Endothelial cell of umbilical vein (primary cell): ENCODE measurements around the gene PLPP3.

Source experiments
- EZH2 ChIP-seq: IDR thresholded peaks from 2 replicates; pipeline ENCODE4 v1.6.1; 2012; ENCODE audit warnings: borderline replicate concordance, low read depth, mild to moderate bottlenecking, moderate library complexity, low read length, inconsistent platforms; ENCODE audit not compliant: severe bottlenecking
- FOS ChIP-seq: IDR thresholded peaks from 2 replicates; pipeline ENCODE4 v1.6.1; 2011; ENCODE audit warnings: mild to moderate bottlenecking, low read length, moderate library complexity, borderline replicate concordance; ENCODE audit not compliant: insufficient read depth
- GATA2 ChIP-seq: IDR thresholded peaks from 2 replicates; pipeline ENCODE4 v1.7.0; 2011; ENCODE audit warnings: low read depth, mild to moderate bottlenecking, moderate library complexity, mixed read lengths, low read length; ENCODE audit not compliant: insufficient read length, insufficient read depth
- JUN ChIP-seq: IDR thresholded peaks from 2 replicates; pipeline ENCODE4 v1.6.1; 2011; ENCODE audit warnings: borderline replicate concordance, low read depth; ENCODE audit not compliant: insufficient read length, insufficient read depth
- MYC ChIP-seq: IDR thresholded peaks from one replicate; pipeline ENCODE4 v1.6.1; 2011; ENCODE audit warnings: mild to moderate bottlenecking, low read depth, low read length
- POLR2A ChIP-seq: IDR thresholded peaks from 2 replicates; pipeline ENCODE4 v1.6.1; 2012; ENCODE audit warnings: low read depth, mild to moderate bottlenecking, control low read depth, low read length
- POLR2AphosphoS5 ChIP-seq: IDR thresholded peaks from 2 replicates; pipeline ENCODE4 v1.6.1; 2012; ENCODE audit warnings: low read depth, mild to moderate bottlenecking, control low read depth, low read length, moderate library complexity; ENCODE audit not compliant: insufficient read depth
- TF ChIP-seq, protein P1 (sequence below), 2 donors: IDR thresholded peaks; 1 replicate in 1 of 2; 2 replicates in 1 of 2; pipeline ENCODE4 v1.5.1; 2011; ENCODE audit warnings: low read length in 2 of 2, mild to moderate bottlenecking in 2 of 2, moderate library complexity in 2 of 2, control low read depth in 1 of 2, inconsistent platforms in 1 of 2, low read depth in 1 of 2; ENCODE audit not compliant: insufficient read depth in 1 of 2; ENCODE audit errors: extremely low read depth in 1 of 2
- TF ChIP-seq, protein P2 (sequence below): IDR thresholded peaks from 2 replicates; pipeline ENCODE4 v1.6.1; 2011; ENCODE audit not compliant: insufficient read depth, insufficient read length

DNA sequence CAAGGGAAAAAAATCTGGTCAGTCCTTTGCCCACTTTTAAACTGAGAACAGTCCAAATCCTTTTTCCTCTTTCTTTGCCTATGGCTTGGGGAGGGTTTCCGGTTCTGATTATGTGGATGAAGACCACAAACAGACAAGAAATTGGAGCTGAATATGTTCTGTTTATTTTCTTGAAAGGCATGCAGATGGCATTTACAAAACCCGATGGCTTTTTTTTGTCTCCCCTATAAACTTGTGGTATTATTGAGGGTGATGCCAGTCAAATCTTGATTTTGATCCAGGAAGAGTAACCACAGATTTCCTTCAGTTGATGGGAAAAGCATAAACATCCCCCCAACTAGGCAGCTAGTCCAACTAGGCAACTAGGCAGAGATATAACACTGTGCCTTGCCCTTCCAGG is 38.9 kb downstream of the PLPP3 start:
- TF ChIP-seq, protein P1, sequence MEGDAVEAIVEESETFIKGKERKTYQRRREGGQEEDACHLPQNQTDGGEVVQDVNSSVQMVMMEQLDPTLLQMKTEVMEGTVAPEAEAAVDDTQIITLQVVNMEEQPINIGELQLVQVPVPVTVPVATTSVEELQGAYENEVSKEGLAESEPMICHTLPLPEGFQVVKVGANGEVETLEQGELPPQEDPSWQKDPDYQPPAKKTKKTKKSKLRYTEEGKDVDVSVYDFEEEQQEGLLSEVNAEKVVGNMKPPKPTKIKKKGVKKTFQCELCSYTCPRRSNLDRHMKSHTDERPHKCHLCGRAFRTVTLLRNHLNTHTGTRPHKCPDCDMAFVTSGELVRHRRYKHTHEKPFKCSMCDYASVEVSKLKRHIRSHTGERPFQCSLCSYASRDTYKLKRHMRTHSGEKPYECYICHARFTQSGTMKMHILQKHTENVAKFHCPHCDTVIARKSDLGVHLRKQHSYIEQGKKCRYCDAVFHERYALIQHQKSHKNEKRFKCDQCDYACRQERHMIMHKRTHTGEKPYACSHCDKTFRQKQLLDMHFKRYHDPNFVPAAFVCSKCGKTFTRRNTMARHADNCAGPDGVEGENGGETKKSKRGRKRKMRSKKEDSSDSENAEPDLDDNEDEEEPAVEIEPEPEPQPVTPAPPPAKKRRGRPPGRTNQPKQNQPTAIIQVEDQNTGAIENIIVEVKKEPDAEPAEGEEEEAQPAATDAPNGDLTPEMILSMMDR (IDR thresholded peaks at IDR 0.05; ENCODE audit: extremely low read depth in 1 of 2, insufficient read depth in 1 of 2, low read depth in 1 of 2, low read length in 2 of 2): no peak
- TF ChIP-seq, protein P2, sequence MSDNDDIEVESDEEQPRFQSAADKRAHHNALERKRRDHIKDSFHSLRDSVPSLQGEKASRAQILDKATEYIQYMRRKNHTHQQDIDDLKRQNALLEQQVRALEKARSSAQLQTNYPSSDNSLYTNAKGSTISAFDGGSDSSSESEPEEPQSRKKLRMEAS: no peak
- TF ChIP-seq POLR2A (no peak), POLR2AphosphoS5 (no peak), EZH2 (no peak), MYC (no peak), FOS (no peak), JUN (no peak), GATA2 (no peak)
